ENCODE results near the gene MOB3A.

The MOB3A gene

DNA sequence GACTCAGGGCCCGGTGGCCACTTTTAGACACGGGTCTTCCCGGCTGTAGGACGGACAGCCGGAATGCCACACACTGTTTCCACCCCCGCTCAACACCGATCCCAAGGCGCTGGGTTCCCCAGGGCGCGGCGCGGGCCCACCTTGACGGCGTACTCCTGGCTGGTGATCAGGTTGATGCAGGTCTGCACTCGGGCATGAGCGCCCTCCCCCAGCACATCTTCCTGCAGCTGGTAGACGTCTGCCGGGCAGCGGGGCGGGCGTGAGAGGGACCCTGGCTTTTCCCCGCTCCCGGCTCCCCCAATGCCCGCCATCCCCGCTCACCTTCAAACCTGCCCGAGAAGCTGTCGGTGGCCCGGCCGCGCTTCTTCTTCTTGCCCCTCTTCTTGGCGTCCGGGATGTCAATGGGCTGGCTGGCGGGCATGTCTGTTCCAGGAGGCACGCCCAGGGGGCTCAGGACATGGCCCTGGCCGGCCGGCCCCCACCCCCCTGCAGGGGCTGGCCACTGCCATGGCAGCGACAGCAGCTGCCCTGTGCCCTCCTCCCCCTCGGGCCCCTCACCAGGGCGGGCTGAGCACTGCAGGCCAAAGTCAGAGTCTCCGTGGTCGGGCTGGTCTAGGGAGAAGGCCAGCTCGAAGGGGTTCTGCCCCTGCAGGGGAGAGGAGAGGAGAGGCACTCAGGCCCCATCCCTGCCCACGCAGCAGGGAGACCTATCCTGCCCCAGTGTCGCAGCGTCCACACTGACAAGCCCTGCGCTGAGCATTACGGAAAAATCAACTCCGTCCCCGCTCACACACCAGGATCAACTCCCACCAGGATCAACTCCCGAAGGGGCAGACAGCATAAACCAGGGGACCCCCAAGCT lies 49.8 kb downstream of the MOB3A start:
- DNase-seq (ENCODE audit: low read depth in 2 of 2) = no peak

DNA sequence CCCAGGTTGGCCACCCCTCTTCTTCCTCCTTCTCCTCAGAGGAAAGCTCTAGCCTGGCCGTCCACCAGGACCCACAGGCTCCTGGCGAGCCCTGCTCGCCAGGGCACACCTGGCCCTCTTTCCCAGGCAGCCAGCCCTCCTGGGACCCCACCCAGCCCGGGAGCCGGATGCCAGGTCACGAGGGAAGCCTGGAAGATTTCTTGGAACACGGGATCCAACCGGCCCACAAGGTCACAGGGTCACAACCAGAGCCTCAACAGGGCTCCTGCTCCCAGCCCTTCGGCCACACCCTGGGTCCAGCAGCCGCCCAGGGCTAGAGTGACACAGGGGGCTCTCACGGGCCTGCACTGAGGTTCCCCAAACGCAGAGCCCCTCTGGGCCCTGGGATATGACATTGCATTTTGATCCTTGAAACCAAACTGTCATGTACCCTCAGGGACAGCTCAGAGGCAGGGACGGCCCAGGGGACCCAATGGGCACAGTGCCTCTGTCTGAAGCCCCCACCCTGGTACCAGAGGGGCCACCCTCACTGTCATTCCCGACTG lies 50.6 kb downstream of the MOB3A start:
- DNase-seq (ENCODE audit: low read depth in 2 of 2) = no peak

DNA sequence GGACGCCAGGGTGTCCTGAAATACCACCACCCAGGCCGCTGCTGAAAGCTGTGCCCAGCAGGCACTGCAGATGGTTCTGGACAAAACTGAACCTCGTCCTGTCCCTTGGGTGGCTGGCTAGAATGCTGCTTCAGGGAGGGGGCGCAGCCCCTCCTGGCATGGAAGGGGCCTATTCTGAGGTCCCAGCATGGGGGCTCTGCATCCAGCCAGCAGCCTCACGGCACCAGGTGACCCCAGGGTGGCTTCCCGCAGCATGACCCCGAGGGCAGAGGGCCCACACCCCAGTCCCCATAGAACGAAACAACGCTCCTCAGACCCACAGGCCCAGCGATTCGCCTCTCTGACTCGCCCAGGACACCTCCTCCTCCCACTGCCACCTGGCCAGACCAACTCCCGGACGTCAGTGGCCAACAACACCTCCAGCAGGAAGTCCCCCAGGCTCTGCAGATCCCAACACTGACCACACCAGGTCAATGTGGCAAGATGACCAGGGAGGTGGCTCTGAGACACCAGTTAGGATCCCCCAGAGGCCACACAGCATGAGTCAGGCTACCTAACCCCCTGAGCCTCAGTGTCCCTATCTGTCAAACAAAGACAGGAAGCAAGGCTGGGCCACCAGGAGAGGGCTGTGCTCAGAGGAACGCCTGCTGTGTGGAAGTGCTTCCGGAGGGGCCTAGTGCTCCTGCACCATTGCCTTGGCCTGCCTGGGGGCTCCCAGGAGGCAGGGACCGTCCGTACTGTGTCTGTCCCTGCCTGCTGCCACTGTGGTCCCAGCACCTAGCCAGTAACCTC lies 51.2 kb downstream of the MOB3A start:
- DNase-seq (ENCODE audit: low read depth in 2 of 2) = no peak

DNA sequence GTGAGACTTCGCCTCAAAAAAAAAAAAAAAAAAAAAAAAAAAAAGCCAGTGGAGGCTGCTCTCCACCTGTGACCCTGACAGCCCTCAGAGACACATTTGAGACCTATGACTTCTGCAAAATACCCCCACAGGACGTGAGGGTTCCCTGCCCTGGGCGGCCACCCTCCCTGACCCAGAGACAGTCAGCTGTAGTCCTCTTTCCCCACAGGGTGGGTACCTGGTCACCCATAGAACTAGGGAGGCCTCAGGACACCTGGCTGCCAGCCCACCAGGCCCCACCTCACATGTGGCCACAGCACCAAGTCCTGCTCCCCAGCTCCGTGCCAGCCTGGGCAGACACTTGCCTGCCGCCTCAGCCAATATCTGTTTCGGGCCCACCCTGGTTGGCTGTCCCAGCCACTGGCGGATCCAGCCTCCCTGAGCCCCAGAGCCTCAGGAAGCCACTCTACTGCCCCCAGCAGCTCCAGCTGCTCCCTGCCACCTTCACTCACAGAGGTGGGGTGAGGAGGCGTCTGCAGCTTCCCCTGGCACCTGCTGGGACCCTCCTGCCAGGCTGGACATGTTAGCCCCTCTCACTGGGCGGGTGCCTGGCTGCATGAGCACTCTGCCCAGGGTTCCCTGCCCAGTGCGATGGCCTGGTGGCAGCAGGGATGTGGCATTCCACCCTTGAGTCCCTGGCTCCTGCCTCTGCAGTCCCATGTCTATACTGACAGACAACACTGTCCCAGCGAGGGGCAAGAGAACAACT lies 52.0 kb downstream of the MOB3A start:
- DNase-seq (ENCODE audit: low read depth in 2 of 2) = no peak

DNA sequence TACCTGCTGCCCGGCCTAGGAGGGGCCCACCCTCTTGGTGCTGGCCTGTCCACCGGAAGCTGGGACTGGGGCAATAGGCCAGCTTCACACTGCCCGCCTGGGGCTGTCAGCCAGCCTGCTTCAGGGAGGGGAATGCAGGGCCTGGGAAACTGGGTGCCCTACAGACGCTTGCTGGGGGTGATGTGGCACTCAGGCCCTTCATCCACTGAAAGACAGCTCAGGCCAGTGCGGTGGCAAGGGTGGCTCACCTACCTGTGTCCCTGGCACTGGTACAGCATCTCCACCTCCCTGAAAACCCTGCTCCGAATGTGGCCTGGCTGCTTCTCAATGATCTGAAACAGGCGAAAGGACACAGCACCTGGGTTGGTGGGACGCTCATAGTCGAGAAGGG lies 52.9 kb downstream of the MOB3A start:
- DNase-seq (ENCODE audit: low read depth in 2 of 2) = no peak

DNA sequence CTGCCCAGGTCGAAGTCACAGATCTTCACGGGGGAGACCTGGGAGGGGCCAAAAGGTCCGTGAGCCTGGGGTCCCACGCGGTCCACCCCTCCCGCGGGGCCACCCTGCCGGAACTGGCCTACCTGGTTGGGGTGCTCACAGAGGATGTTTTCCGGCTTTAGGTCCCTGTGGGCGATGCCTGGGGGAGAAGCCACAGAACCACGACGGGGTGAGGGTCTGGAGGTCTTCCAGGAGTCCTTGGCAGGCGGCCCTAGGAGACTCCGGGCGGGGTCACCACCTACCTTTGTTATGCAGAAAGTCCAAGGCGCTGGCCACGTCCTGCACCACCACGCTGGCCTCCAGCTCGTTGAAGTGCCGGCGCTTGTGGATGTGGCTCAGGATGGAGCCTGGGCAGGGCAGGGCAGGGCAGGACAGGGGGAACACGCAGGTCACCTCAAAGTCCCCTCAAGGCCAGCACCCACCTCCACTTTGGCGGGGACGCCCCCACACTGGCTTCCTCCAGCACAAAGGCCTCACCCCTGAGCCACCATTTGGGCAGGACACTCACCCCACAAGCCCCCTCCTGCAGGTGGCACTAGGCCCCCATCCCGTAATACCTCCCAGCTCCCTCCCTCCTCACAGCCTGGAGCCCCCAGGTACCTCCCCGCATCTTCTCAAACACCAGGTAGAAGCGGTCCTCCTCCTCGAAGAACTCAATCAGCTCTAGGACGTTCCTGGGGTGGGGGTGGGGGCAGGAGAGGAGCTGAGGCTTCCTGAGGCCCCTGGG lies 53.5 kb downstream of the MOB3A start:
- DNase-seq (ENCODE audit: low read depth in 2 of 2) = no peak

DNA sequence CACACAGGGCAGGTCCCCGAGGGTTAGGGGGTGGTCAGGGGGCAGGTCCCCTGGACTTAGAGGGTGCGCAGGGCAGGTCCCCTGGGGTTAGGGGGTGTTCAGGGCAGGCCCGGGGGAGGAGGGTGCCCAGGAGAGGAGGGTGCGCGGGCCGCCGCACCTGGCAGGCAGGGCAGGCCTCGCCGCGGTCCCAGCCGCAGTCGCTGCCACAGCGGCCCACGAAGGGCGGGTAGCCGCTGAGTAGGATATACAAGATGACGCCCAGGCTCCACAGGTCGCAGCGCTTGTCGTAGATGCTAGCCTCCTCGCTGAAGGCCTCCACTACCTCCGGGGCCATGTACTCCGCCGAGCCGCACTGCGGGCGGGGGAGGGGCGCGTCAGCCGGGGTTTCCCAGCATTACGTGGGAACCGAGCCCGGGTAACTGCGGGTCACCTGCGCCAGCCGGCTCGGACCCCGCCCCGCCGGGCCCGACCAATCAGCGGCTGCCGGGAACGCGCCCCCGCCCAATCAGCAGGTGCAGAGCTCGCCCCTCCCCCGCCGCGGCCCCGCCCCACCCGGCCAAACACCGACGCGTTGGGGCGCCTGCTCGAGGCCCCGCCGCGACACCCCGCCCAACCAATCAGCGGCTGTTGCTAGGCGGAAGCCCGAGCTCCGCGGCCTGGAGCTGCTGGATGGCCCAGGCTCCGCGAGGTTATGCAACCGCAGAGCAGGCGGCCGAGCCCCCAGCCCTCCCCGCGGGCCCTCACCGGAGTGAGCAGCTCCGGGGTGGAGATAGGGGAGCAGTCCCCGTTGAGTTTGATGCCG lies 54.2 kb downstream of the MOB3A start:
- DNase-seq (ENCODE audit: low read depth in 2 of 2) = peak; percentile 98 to 100

DNA sequence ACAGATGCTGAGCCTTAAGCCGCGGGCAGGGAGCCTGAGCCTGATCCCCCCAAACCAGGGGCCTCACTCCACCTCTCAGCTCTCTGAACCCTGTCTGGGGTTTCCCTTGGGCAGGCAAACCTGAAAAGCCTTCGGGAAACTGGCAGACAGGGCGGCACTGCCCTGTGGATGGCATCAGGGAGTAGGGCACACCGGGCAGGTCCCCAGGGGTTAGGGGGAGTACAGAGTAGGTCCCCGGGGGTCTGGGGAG lies 54.8 kb downstream of the MOB3A start:
- no peak for DNase-seq (ENCODE audit: low read depth in 2 of 2)

DNA sequence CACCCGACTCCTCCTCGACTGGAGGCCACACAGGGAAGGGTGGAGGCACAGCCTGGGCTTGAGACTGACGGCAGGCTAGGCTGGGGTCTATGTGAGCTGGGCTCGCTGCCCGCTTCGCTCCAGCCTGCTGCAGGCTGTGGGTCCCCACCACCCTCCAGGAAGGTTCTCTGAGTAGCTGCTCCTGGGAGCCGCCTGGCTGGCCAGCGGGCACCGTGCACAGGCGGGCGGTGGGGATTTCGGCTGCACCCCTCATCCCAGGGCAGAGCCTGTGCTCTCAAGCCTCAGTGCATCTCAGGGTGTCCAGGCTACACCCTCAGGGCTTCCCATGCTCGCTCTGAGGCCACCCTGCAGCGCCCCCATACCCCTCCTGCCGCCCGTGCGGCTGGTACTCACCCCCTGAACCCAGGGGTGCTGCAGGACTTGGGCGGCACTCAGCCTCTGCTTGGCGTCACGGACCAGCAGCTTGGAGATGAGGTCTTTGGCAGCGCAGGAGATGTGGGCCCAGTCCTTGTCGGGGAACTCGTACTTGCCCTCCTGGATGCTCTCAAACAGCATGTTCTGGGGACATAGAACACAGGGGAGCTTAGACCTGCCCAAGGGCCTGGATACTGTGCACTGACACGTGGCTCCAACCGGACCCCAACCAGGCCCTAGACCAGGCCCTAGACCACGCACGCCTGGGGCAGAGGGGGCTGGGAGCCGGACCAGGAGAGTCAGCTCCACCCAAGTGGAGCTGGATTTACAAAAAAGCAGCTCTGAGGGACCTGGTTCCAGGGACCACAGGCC lies 55.3 kb downstream of the MOB3A start:
- DNase-seq (ENCODE audit: low read depth in 2 of 2) = no peak

DNA sequence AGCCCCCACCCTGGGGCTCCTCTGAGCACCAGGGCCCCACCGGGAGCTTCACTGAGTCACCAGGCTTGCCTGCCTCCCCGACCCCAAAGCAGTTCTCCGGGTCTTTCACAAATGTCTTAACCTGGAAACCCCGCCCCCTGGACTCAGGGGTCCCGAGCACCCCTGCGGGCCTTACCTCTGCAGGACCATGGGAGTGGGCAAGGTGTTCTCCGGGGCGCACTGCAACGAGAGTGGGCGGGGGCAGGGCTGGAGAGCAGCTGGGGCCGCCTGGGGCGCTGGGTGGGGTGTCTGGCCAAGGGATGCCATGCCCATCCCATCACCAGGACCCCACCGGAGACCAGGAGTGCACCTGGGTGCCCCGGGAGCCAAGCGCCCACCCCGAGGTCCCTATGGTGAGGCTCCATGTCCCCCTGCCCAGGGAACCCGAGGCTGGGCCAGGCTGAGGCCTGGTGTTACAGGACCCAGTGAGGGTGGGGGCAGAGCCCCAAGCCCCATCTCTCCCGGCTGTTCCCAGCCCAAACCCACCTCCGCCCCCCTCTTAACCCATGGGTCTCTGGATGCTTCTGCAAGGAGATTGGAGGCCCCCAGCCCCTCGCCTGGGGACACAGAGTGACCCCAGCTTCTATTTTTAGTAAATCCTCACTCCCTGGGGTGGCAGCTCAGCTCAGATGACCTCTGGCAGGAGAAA lies 56.0 kb downstream of the MOB3A start:
- no peak for DNase-seq (ENCODE audit: low read depth in 2 of 2)

DNA sequence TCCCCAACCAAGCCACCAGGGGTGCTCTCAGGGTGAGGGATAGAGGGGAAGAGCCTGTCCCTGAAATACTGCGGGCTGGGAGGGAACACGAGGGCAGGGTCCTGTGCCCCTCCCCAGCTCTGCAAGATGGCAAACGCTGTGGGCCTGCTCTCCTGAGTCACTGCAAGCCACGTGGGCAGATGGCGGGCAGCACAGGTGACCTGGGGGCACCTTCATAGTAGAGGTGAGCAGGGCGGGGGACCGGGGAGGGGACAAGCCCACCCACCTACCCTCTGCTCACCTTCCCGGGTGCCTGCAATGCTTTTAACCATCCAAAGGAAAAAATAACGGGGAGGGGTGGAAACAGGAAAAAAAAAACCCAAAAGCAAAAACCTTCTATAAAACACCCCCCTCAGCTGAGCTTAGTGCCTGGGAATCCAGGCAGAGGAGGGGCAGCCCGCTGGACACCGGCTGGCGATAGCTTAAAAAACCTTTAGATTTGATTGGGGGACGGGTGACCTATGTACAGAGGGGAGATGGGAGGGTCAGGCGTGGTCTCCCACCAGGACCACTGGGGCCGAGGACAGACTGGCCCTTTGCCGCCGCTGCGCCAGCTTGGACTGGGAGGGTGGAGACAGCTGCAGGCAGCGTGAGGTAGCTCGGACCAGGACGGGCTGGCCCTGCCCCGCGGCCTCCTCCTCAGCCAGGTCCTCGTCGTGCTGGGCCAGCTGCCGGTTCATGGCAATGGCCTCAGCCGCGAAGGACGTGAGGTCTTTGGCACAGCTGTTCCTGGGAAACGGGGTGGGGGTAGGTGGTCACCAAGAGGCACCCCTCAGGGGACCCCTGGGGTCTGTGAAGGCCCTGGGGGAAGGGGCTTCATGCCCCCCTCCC lies 56.8 kb downstream of the MOB3A start:
- no peak for DNase-seq (ENCODE audit: low read depth in 2 of 2)

DNA sequence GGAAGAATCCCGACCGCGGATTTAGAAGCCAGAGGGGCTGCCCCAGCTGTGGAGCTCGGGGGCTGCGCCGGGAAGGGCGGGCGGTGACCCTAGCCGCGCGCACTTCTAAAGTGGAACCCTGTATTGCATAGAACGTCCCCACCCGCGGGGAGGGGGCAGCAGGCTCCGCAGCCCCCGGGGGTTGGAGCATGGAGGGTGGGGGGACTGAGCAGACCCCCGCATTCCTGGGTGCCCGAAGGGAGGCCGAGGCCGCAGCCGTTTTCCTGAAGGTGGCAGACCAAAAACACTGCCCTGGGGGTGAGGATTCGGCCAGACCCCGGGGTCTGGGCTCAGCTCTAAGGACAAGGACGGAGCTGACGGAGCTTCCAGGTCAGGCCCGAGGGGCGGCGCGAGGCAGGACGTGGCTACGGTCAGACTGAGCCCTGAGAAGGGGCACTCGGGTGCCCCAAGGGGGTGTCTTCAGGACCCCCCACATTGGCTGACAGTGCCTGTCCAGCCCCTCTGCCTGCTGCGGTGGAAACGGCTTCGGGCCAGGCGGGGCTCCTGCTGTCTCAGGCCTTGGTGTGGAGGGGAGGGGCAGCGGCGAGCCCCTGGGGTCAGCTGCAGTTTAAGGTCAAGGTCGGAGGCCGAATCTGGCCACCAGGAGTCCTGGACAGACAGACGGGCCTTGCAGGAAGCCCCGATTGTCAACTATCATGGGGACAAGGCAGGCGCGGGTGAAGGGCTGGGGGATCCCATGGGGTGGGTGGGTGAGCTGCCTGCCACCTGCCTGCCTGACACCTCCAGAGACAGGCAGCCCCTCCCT lies 57.6 kb downstream of the MOB3A start:
- no peak for DNase-seq (ENCODE audit: low read depth in 2 of 2)

DNA sequence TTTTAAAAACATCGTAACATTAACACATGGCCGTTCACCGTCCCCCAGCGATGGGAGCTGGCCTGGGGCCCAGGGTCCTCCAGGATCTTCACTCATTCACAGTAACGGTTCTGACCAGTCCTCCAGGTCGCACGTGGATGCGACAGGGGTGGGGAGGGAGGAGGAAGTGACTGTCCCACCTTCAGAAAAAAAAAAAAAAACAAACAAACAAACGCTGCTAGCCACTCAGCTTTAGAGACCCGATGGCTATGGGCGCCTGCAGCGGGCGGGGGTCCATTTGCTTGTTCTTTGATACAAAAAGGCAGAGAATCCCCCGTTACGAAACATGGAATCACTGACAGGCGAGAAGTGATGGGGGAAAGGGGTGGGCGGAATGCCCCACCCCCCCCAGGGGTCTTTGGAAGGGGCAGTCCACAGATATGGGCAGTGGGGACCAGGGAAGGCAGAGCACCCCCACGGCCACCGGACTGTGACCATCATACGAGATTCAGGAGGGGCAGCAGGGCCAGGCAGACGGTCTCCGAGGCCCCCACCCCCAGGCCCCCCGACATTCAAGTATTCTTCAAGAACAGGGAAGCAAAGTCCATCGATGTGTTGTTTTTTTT lies 58.4 kb downstream of the MOB3A start:
- DNase-seq (ENCODE audit: low read depth in 2 of 2) = no peak

DNA sequence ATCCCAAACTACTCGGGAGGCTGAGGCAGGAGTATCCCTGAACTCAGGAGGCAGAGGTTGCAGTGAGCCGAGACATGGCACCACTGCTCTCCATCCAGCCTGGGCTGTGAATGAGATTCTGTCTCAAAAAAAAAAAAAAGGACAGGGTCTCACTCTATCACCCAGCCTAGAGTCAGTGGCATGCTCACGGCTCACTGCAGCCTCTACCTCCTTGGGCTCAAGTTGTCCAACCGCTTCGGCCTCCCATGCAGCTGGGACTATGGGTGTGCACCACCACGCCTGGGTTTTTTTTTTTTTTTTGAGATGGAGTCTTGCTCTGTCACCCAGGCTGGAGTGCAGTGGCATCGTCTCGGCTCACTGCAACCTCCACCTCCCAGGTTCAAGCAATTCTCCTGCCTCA lies 59.7 kb downstream of the MOB3A start:
- no peak for DNase-seq (ENCODE audit: low read depth in 2 of 2)

DNA sequence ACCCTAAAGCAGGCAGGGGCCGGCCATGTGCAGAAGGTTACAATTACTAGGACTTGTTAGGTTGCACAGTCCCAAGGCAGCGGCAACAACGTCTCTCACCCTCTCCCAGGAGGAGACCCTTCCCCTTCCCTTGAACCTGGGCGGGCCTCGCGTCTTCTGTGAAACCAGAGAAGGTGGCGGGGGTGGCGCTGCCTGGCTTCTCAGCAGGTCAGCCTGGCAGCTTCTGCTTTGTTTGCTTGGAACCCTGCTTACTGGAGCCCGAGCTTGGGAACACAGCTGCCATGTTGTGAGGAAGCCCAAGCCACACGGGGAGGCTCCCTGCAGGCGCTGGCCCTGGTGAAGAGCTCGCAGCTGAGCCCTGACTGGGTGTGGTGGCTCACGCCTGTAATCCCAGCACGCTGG lies 60.5 kb downstream of the MOB3A start:
- no peak for DNase-seq (ENCODE audit: low read depth in 2 of 2)

DNA sequence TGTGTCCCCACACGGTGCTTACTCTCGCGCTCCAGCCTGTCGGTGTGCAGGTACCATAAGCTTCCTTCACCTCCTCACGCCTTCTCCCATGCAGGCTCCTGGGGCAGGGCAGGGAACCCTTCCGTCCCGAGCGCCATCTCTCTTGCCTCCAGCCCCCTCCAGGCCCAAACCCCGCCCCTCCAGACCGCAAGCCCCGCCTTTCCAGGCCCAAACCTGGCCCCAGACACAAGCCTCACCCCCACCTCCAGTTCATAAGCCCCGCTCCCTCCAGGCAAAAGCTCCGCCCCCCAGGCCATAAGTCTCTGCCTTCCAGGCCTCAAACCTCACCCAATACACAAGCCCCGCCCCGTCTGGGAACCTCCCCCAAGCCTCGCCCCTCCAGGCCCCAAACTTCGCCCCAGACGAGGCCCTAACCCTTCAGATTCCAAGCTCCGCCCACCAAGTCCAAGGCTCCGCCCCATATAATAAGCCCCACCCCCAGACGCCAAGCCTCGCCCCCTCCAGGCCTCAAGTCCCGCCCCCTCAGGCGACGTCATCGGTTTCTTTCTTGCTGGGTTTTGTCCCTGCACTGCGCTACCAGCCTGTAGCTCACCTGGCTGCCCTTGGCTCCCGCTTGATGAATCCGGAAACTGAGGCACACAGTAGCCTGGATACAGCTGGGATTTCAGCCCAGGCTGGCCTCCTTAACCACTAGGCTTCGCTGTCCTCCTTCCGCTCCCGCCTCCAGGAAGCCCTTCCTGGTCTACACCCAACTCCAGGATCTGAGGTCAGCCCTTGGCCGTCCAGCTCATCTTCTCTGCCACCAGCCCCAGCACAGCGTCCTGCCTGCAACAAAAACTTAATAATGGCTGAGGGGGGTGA lies 61.2 kb downstream of the MOB3A start:
- DNase-seq (ENCODE audit: low read depth in 2 of 2) = peak in 1 of 2 experiments; percentile 35
